HG03439 (cell line): ENCODE results near the gene ZNF302.

Source experiments
- ATAC-seq: cut with Tn5 transposase; IDR thresholded peaks from one replicate; pipeline ENCODE4 v1.9.1; 2021; ENCODE audit warnings: mild to moderate bottlenecking, moderate library complexity; ENCODE audit not compliant: unreplicated experiment

Gene ZNF302

GRCh38 chr19:34731964-34732363 is 54.5 kb downstream of the ZNF302 start:
- ATAC-seq: no peak

DNA sequence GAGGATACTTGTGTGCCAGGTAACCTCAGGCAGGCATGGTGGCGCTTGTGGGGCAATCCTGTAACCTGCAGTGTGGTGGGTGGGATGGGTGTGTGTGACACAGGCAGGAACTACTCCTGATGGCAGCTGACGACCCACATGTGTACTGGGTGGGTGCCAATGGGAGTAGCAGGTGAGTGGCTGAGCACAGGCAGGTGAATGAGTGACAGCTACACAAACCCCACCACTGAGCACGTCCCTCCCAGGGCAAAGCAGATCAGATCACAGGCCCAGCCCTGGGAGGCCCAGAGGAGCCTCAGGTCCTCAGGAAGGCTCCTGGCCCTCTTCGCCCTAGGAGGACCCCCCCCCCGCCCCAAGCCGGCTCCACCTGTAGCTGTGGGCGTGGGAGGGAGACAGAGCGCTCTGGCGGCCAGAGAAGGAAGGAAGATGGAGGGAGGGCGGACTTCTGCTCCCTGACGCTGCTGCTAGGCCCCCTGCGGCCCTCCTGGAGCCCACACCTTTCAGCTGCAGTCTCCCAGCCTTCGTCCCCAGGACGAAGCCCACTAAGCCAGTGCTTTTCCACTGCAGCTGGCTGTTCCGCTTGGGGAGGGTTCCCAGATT is 55.2 kb downstream of the ZNF302 start:
- no peak for ATAC-seq

DNA sequence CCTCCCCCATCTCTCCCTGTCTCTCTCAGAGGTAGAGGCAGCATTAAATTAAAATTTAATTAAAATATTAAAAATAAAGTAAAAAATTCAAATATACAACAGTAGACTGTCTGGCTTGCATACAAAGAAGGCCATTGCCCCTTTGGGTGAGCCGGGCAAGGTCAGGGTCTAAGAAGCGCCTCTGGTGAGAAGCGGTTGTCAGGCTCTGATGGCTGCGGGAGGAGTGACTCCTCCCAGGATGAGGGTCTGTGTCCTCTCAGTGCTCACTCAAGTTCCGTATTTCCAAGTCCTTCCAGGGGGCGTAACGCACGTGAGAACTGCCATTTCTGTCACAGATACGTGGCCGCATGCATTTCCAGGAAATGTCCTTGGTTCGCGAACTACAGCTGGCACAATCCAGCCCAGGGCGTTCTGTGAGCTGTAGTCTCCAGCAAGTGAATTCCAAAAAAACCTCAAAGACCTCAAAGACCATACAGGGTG is 55.8 kb downstream of the ZNF302 start:
- ATAC-seq: peak; percentile 18

- ATAC-seq: peak; percentile 84
These were observed 56.5 kb downstream of the ZNF302 start, which contains the start of gene ZNF181 for GRCh38 chr19:34733746-34734536. Gene ZNF181, plus strand, starts transcription at chr19:34734243. Its CDS starts 795 bp downstream, at chr19:34735038.

- ATAC-seq: no peak
These were observed 57.1 kb downstream of the ZNF302 start for GRCh38 chr19:34734537-34735103.
